Suprapubic skin (tissue), 4 donors: ENCODE results near the gene CFAP126. TPM values are rescaled to one million over a fixed set of nuclear protein-coding genes. Genes with fewer than 3 reads are reported as not detected.
"Not testable (repeated sequence)": the region's sequence is repeated elsewhere in the genome, so short reads cannot be mapped to it uniquely, and the experiment has no call there.

Experiments used
- DNase-seq, 2 donors: peaks; one replicate each; pipeline ENCODE4 v3.0.0-alpha.2; 2019; ENCODE audit warnings: low spot score in 2 of 2
- H3K27ac ChIP-seq: fragments of 200-600 bp; sonication (generic); one replicate; pipeline ENCODE4 v1.5.1; 2019
- H3K27me3 ChIP-seq: fragments of 200-600 bp; sonication (generic); one replicate; pipeline ENCODE4 v1.5.1; 2019
- H3K36me3 ChIP-seq: fragments of 200-600 bp; sonication (generic); one replicate; pipeline ENCODE4 v1.5.1; 2019
- H3K4me1 ChIP-seq: fragments of 200-600 bp; sonication (generic); one replicate; pipeline ENCODE4 v1.5.1; 2019
- H3K4me3 ChIP-seq: fragments of 200-600 bp; sonication (generic); one replicate; pipeline ENCODE4 v1.5.1; 2019; ENCODE audit warnings: mild to moderate bottlenecking
- H3K9me3 ChIP-seq: fragments of 200-600 bp; sonication (generic); one replicate; pipeline ENCODE4 v1.5.1; 2019
- CTCF ChIP-seq, 2 donors: fragments of 200-600 bp in 1 of 2; fragments of 450-650 bp in 1 of 2; sonication (generic) in 1 of 2; IDR thresholded peaks; one replicate each; pipeline ENCODE4 v1.5.1; 2016 to 2019; ENCODE audit warnings: antibody characterized with exemption in 2 of 2, mild to moderate bottlenecking in 1 of 2, moderate library complexity in 1 of 2
- EP300 ChIP-seq: sonication (generic); formaldehyde crosslinking; IDR thresholded peaks from one replicate; pipeline ENCODE4 v1.6.1; 2017; ENCODE audit warnings: antibody characterized with exemption
- POLR2A ChIP-seq, 2 donors: fragments of 450-650 bp; IDR thresholded peaks; one replicate each; pipeline ENCODE4 v1.6.1; 2017; ENCODE audit warnings: antibody characterized with exemption in 2 of 2, mild to moderate bottlenecking in 2 of 2, moderate library complexity in 2 of 2
- POLR2AphosphoS5 ChIP-seq, 3 donors: sonication (generic); formaldehyde crosslinking; IDR thresholded peaks; one replicate each; pipeline ENCODE4 v1.6.1; 2017; ENCODE audit warnings: antibody characterized with exemption in 3 of 3
- WGBS: methylation state at CpG from one replicate; pipeline ENCODE4 v1.1.5; 2018; 5-methylcytosine and 5-hydroxymethylcytosine counted together
- total RNA-seq, 4 donors: library from RNA; depleted of rRNA; stranded (reverse); fragments of >200 nt; gene quantifications; one replicate each; pipeline ENCODE4 v1.1.0, GENCODE V29; 2016

The CFAP126 gene, protein sequence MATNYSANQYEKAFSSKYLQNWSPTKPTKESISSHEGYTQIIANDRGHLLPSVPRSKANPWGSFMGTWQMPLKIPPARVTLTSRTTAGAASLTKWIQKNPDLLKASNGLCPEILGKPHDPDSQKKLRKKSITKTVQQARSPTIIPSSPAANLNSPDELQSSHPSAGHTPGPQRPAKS
- not detected for total RNA-seq

GRCh38 chr1:161367684-161368400, at the start of gene CFAP126:
Gene CFAP126, minus strand, starts transcription at chr1:161367876. Its CDS starts 8 bp downstream, at chr1:161367868.
- Histone ChIP-seq H3K4me3 (no peak within 1 kb of the TSS), H3K27ac (no peak within 1 kb of the TSS), H3K9me3 (no peaks in the 10 kb centered on the region), H3K27me3 (no peaks in the 10 kb centered on the region), H3K36me3 (peaks cover 29% of the 10 kb centered on the region), H3K4me1 (no peaks in the 10 kb centered on the region)
- no peak for TF ChIP-seq EP300
- TF ChIP-seq CTCF (IDR thresholded peaks at IDR 0.05): no peak
- TF ChIP-seq POLR2A (IDR thresholded peaks at IDR 0.05): no peak
- no peak for TF ChIP-seq POLR2AphosphoS5 (IDR thresholded peaks at IDR 0.05)
- 21% methylated on average over 6 of the region's 6 CpGs for WGBS
- no peak for DNase-seq

- WGBS: 94% methylated on average over 7 of the region's 7 CpGs
- DNase-seq, H3K36me3 ChIP-seq, H3K4me1 ChIP-seq, H3K4me3 ChIP-seq, H3K27me3 ChIP-seq, H3K27ac ChIP-seq, H3K9me3 ChIP-seq: not testable (repeated sequence)
Measured at GRCh38 chr1:161413050-161413449, 45.4 kb upstream of the CFAP126 start.

DNA sequence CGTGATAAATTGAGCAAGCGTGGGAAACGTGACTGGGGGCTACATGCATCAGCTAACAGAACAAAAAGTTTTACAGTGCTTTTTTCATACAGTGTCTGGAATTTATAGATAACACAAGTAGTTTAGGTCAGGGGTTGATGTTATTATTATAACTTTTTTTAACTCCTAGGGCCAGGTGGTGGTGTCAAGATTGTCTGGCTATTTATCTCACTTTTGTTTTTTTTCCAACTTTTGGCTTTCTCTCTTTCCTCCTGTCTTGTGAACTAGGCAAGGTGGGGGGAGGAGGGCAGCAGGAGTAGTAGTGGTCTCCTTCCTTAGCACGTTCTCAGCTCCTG, 42.9 kb upstream of the CFAP126 start:
- not testable (repeated sequence) for H3K4me3 ChIP-seq, H3K27me3 ChIP-seq, H3K4me1 ChIP-seq, H3K36me3 ChIP-seq, H3K27ac ChIP-seq, DNase-seq, H3K9me3 ChIP-seq
- 90% methylated on average over 4 of the region's 4 CpGs for WGBS

- not testable (repeated sequence) for H3K27ac ChIP-seq
Measured at GRCh38 chr1:161409848-161410635, 42.4 kb upstream of the CFAP126 start.

GRCh38 chr1:161408429-161409052, 40.9 kb upstream of the CFAP126 start:
- H3K27ac ChIP-seq: no peak overlapping the region
- WGBS: 85% methylated on average over 3 of the region's 3 CpGs
- TF ChIP-seq POLR2AphosphoS5 (IDR thresholded peaks at IDR 0.05) (no peak), EP300 (no peak), CTCF (IDR thresholded peaks at IDR 0.05) (no peak), POLR2A (IDR thresholded peaks at IDR 0.05) (no peak)

More at GRCh38 chr1:161409848-161410635, 42.4 kb upstream of the CFAP126 start:
- H3K9me3 ChIP-seq, H3K27me3 ChIP-seq, DNase-seq, H3K4me1 ChIP-seq, H3K4me3 ChIP-seq, H3K36me3 ChIP-seq: not testable (repeated sequence)
- 80% methylated on average over 12 of the region's 13 CpGs for WGBS

DNA sequence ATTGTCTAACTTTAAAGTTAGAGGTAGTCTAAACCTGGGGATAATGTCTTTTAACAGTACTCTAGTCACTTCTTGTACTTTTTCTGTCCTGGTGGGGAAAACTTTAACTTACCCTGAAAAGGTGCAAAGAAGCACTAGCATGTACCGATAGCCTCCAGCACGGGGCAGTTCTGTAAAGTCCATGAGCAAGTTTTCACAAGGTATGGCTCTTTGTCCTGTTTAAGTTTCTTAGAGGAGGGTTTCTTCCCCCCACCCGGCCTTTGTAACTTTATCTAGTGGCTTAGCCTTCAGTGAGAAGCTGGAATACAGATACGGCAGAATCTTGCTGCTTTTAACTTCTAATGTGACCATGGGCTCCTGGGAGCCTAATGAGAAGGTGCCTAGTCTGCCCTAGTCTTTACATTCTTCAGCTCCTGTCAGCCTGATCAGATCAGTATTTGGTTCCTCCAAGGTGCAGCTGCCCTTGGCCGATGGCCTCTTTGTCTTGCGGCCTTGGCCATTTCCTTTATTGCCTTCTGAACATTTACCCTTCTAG, 39.8 kb upstream of the CFAP126 start:
- DNase-seq: no peak
- no peaks in the 10 kb centered on the region for H3K9me3 ChIP-seq
- no peak overlapping the region for H3K4me3 ChIP-seq
- H3K27me3 ChIP-seq: no peaks in the 10 kb centered on the region
- H3K27ac ChIP-seq: no peak overlapping the region
- H3K36me3 ChIP-seq: no peaks in the 10 kb centered on the region
- TF ChIP-seq POLR2AphosphoS5 (IDR thresholded peaks at IDR 0.05) (no peak), CTCF (IDR thresholded peaks at IDR 0.05) (no peak), EP300 (no peak), POLR2A (IDR thresholded peaks at IDR 0.05) (no peak)
- 88% methylated on average over 6 of the region's 6 CpGs for WGBS
- H3K4me1 ChIP-seq: no peaks in the 10 kb centered on the region

More at GRCh38 chr1:161408429-161409052, 40.9 kb upstream of the CFAP126 start:
- no peaks in the 10 kb centered on the region for H3K36me3 ChIP-seq
- H3K27me3 ChIP-seq: no peaks in the 10 kb centered on the region
- H3K4me3 ChIP-seq: no peak overlapping the region
- no peaks in the 10 kb centered on the region for H3K9me3 ChIP-seq
- no peaks in the 10 kb centered on the region for H3K4me1 ChIP-seq
- no peak for DNase-seq

GRCh38 chr1:161406551-161406950, 38.9 kb upstream of the CFAP126 start:
- not testable (repeated sequence) for H3K27me3 ChIP-seq, H3K9me3 ChIP-seq, H3K4me3 ChIP-seq, H3K27ac ChIP-seq, H3K36me3 ChIP-seq, DNase-seq, H3K4me1 ChIP-seq
- WGBS: 96% methylated on average over 9 of the region's 17 CpGs
